Heart right ventricle (tissue), 16 donors: ENCODE measurements around the gene HNRNPH3. TPM values are rescaled to one million over a fixed set of nuclear protein-coding genes. Genes with fewer than 3 reads are reported as not detected.
A peak's percentile ranks its signal among the peaks of the same experiment; 100 is the strongest.

Experiments
- ATAC-seq, 8 donors: fragments of 200-7000 bp; cut with Tn5 transposase; one replicate each; pipeline ENCODE4 v1.9.1; 2020; ENCODE audit warnings: mild to moderate bottlenecking in 8 of 8, moderate library complexity in 8 of 8, moderate number of reproducible peaks in 1 of 8
- DNase-seq, 2 donors: peaks; one replicate each; pipeline ENCODE4 v3.0.0-alpha.2; 2020
- H3K27ac ChIP-seq, 10 donors: fragments of 200-600 bp; sonication (generic) in 2 of 10; one replicate each; pipeline versions ENCODE4 v1.5.0 to v1.8.0; 2020 to 2022; ENCODE audit warnings: mild to moderate bottlenecking in 3 of 10
- H3K27me3 ChIP-seq, 7 donors: fragments of 200-600 bp; one replicate each; pipeline ENCODE4 v1.8.0; 2021 to 2022; ENCODE audit warnings: mild to moderate bottlenecking in 2 of 7
- H3K36me3 ChIP-seq, 9 donors: fragments of 200-600 bp; sonication (generic) in 1 of 9; one replicate each; pipeline versions ENCODE4 v1.5.0 to v1.8.0; 2020 to 2022; ENCODE audit warnings: mild to moderate bottlenecking in 2 of 9
- H3K4me1 ChIP-seq, 9 donors: fragments of 200-600 bp; sonication (generic) in 1 of 9; one replicate each; pipeline versions ENCODE4 v1.5.0 to v1.8.0; 2020 to 2022; ENCODE audit warnings: mild to moderate bottlenecking in 4 of 9
- H3K4me3 ChIP-seq, 10 donors: fragments of 200-600 bp; sonication (generic) in 2 of 10; one replicate each; pipeline versions ENCODE4 v1.5.0 to v1.8.0; 2020 to 2022; ENCODE audit warnings: mild to moderate bottlenecking in 7 of 10, moderate library complexity in 2 of 10
- H3K9me3 ChIP-seq, 11 donors: fragments of 200-600 bp in 10 of 11; sonication (generic) in 2 of 11; one replicate each; pipeline versions ENCODE4 v1.5.0 to v1.8.0; 2013 to 2022; ENCODE audit warnings: mild to moderate bottlenecking in 2 of 11, control low read depth in 1 of 11, moderate library complexity in 1 of 11
- WGBS, 2 donors: extraction: QIAGEN DNeasy Blood & Tissue Kit; methylation state at CpG; one replicate each; pipeline ENCODE4 v1.1.7; 2013; ENCODE audit warnings: inconsistent platforms in 1 of 2; 5-methylcytosine and 5-hydroxymethylcytosine counted together
- intact Hi-C, 10 donors: fragments of 100-400 bp; cut with DNase I; formaldehyde crosslinking; loops; one replicate each; pipeline versions ENCODE4 v1.11.1 to v1.14.2; 2022
- polyA plus RNA-seq, 2 donors: library from polyadenylated mRNA; stranded (reverse); fragments of 200-250 nt; gene quantifications; one replicate each; pipeline ENCODE4 v1.2.3, GENCODE V29; 2013
- total RNA-seq, 10 donors: library from RNA; stranded (reverse); fragmentation: NEBNext Ultra II Directional in 3 of 10; extraction: Animal tissue kit (Norgen Biotek cat#: 25700) in 3 of 10; gene quantifications; one replicate each; pipeline versions ENCODE4 v1.2.1 to v1.2.4, GENCODE V29; 2021 to 2023
- TF ChIP-seq, protein P1 (sequence below), 9 donors: fragments of 200-600 bp; sonication (generic) in 2 of 9; IDR thresholded peaks; one replicate each; pipeline versions ENCODE4 v1.5.0 to v1.8.0; 2021 to 2022; ENCODE audit warnings: antibody characterized with exemption in 9 of 9, mild to moderate bottlenecking in 5 of 9, moderate library complexity in 1 of 9
- donor health status: Arrhythmogenic right ventricular cardiomyopathy.
- donor health status: ischemic (EF 13 %, LVEDD 7.1; RV severe dilation, severe dysfunction).
- donor health status: healthy with polysubstance abuse.
- donor health status: DM: no; HTN: yes; CAD: no.
- donor health status: DM: no; HTN: no; CAD: no.
- donor health status: ischemic (EF 25% LVEDD 6.9; RV normal size, moderate dysfunction).
- donor health status: ischemic (EF 25% LVEDD 5.7; RV mildly dilated, moderate dysfunction).
- donor health status: healthy.
- donor health status: DM: yes; HTN: yes; CAD: no.
- donor health status: Ischemic cardiomyopathy.
- donor health status: ischemic (EF 35%, LVEDD 5.7; RV mildly dilated, moderate dysfunction).
- donor health status: nonischemic (EF 11% LVEDD 7.7; RV severe dilation, severe dysfunction).
- donor health status: DM: yes; HTN: yes; CAD: no.
- donor health status: PGD.
- donor health status: ischemic (EF 29% LVEDD 5.4; RV normal size, mild dysfunction).
- donor health status: nonischemic (EF 23%, LVEDD 6.1; RV moderate dilation, normal function).

HNRNPH3 gene
- total and polyA plus RNA-seq, 12 donors, result 81.8 to 146 (median 105) TPM

DNA sequence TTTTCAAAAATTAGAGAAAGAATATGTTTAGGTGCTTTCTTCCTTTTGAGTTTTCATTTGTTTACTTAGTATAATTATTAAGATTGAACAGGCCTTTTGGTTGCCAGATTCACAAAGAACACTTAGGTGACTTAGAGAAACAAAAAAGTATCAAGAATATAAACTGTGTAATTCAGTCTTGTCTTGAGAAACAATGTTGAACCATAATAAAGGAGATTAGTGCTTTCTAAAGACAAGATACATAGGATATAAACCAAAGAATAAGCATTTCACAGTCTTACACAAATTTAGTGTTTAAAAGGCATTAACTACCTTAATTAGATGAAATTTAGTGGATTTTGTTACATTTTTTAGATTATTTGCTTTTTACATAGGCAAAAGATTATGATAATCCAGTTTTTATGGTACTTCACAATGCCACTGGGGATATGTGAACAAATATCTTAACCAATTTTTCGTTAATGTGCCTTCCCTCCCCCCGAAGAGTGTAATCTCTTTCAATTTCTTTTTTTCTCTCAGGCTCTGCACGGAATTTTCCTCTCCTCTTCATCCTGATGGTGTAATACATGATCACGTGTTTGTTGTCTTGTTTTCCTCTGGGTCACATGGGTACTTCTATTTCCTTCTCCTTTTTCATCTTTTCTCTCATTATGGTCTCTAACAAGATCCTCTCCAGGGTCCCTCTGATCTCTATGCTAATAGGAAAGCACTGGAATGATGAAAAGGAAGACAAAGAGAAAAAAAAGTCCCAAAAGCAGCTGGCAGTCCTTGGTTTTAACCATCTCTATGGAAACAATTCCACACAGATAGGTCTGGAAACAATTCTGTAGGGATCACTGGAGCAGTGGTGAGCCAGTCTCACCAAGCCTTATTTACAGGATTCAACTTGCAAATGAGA lies 3.7 kb upstream of the HNRNPH3 start:
- TF ChIP-seq, protein P1, sequence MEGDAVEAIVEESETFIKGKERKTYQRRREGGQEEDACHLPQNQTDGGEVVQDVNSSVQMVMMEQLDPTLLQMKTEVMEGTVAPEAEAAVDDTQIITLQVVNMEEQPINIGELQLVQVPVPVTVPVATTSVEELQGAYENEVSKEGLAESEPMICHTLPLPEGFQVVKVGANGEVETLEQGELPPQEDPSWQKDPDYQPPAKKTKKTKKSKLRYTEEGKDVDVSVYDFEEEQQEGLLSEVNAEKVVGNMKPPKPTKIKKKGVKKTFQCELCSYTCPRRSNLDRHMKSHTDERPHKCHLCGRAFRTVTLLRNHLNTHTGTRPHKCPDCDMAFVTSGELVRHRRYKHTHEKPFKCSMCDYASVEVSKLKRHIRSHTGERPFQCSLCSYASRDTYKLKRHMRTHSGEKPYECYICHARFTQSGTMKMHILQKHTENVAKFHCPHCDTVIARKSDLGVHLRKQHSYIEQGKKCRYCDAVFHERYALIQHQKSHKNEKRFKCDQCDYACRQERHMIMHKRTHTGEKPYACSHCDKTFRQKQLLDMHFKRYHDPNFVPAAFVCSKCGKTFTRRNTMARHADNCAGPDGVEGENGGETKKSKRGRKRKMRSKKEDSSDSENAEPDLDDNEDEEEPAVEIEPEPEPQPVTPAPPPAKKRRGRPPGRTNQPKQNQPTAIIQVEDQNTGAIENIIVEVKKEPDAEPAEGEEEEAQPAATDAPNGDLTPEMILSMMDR (IDR thresholded peaks at IDR 0.05), result no peak
- no peak for ATAC-seq

DNA sequence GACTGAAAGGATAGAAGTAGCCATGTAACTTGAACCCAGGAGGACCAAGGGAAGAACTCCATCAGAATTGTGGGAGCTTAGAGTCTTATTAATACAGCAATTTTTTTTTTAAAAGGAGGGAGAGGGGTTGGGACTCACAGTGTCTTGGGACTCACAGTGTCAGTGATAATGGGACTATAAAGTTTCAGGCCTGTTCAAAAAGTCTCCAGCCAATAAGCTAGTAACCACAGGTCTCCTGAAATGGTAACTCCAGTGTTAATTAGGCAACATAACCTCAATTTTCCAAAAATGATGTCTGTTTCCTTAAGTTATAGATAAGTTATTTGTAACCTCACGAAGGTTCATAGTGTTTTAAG lies 2.4 kb upstream of the HNRNPH3 start:
- DNase-seq (no peak), ATAC-seq (no peak)
- no peaks in the 10 kb centered on the region for H3K36me3 ChIP-seq
- no peaks in the 10 kb centered on the region for H3K9me3 ChIP-seq
- no peaks in the 10 kb centered on the region for H3K27me3 ChIP-seq
- 97 to 100% methylated on average over 1 of the region's 1 CpG for WGBS, 2 donors
- TF ChIP-seq, protein P1 (IDR thresholded peaks at IDR 0.05), result no peak
- peaks cover 0 to 51% (median 20%) of the 10 kb centered on the region in 9 donors for H3K4me1 ChIP-seq
- peak overlapping the region in 3 of 10 donors; percentile 74 to 89 (median 88) for H3K27ac ChIP-seq
- no peak overlapping the region for H3K4me3 ChIP-seq
- intact Hi-C loops, result no loop called here

More for the DNA sequence above, 3.7 kb upstream of the HNRNPH3 start:
- Histone ChIP-seq H3K27ac (peak overlapping the region in 9 of 10 donors; percentile 31 to 89 (median 69)), H3K36me3 (no peaks in the 10 kb centered on the region), H3K9me3 (no peaks in the 10 kb centered on the region), H3K27me3 (no peaks in the 10 kb centered on the region), H3K4me3 (peak overlapping the region in 5 of 10 donors; percentile 1 to 35 (median 21)), H3K4me1 (peaks cover 0 to 39% (median 9%) of the 10 kb centered on the region in 9 donors)
- peak in 1 of 2 donors; percentile 16 for DNase-seq
- intact Hi-C loops, result no loop called here
- WGBS, 2 donors, result 27 to 38% methylated on average over 4 of the region's 4 CpGs

DNA sequence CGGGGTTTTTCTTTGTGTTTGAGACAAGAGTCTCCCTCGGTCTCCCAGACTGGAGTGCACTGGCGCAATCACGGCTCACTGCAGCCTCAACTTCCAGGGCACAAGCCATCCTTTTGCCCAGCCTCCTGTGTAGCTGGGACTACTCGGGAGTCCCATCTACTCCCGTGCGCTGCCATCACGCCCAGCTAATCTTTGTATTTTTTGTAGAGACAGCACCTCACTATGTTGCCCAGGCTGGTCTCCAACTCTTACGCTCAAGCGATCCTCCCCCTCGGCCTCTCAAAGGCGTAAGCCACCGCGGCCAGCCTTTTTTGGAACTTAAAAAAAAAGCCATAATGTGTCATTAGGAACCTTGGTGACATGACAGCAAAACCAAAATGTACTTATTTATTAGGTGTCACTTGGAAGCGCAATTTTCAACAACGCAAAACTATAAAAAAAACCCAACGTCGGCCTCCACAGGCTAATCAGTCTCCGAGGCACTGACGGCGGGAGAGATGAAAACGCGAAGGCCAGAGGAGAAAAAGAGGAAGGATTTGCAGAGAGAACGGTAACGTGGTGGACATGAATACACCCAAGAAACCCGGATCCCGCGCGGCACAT lies 911 bp upstream of the HNRNPH3 start:
- Histone ChIP-seq H3K4me1 (peaks cover 0 to 66% (median 35%) of the 10 kb centered on the region in 9 donors), H3K36me3 (no peaks in the 10 kb centered on the region), H3K9me3 (no peaks in the 10 kb centered on the region), H3K4me3 (peak overlapping the region; percentile 79 to 96 (median 88)), H3K27ac (peak overlapping the region; percentile 97 to 100 (median 99)), H3K27me3 (no peaks in the 10 kb centered on the region)
- TF ChIP-seq, protein P1 (IDR thresholded peaks at IDR 0.05), result no peak
- intact Hi-C loops, result loop anchor here in 4 of 10 donors (2.0 to 10.0 kb wide), 5 partner anchors 256 to 446 kb away; partner anchors contain the start of genes SIRT1 (in 3 of the 4), HERC4 (in 2 of the 4) and CCAR1 (in 1 of the 4)
- peak in 3 of 8 donors; percentile 2 to 12 (median 10) for ATAC-seq
- DNase-seq, result peak; percentile 21 to 36
- 19 to 22% methylated on average over 29 of the region's 29 CpGs for WGBS, 2 donors
